A673 (cell line): ENCODE data around the gene DUOX1.

Source experiments
- CTCF ChIP-seq: fragments of 300-800, 200-600 bp; sonication (generic); conservative IDR thresholded peaks from 2 replicates; pipeline ENCODE4 v1.5.1; 2017; ENCODE audit warnings: low read depth, mild to moderate bottlenecking, antibody characterized with exemption, low read length, moderate library complexity, mixed read lengths
- EZH2 ChIP-seq: fragments of 200-600 bp; sonication (generic); IDR thresholded peaks from 2 replicates; pipeline ENCODE4 v1.6.1; 2017; ENCODE audit warnings: borderline replicate concordance, low read depth, mild to moderate bottlenecking, mixed read lengths, antibody characterized with exemption, low read length; ENCODE audit not compliant: poor library complexity, severe bottlenecking

GRCh38 chr15:45146405-45146804 lies 16.6 kb downstream of the DUOX1 start:
- TF ChIP-seq CTCF: no peak
- TF ChIP-seq EZH2: no peak
